DND-41 (cell line): ENCODE measurements around the gene MACROD2.

ENCODE experiments used
- ATAC-seq: fragments of 200-7000 bp; cut with Tn5 transposase; 3 replicates; pipeline ENCODE4 v1.9.1; 2021; ENCODE audit warnings: low read depth; ENCODE audit not compliant: insufficient read depth
- DNase-seq: peaks from one replicate; pipeline ENCODE4 v3.0.0-alpha.2; 2020
- H2AFZ ChIP-seq: 2 replicates; pipeline ENCODE4 v1.6.0; 2012; ENCODE audit warnings: low read depth, low read length
- H3K27ac ChIP-seq: 2 replicates; pipeline ENCODE4 v1.5.1; 2012; ENCODE audit warnings: low read length, inconsistent platforms
- H3K27me3 ChIP-seq: fragments of 200-600 bp; sonication (generic); 2 replicates; pipeline ENCODE4 v1.6.0; 2012; ENCODE audit warnings: low read length, mild to moderate bottlenecking, inconsistent platforms; ENCODE audit not compliant: insufficient read depth, poor library complexity
- H3K36me3 ChIP-seq: 2 replicates; pipeline ENCODE4 v1.5.1; 2012; ENCODE audit warnings: low read length, inconsistent platforms; ENCODE audit not compliant: insufficient read depth
- H3K4me1 ChIP-seq: 2 replicates; pipeline ENCODE4 v1.5.1; 2012; ENCODE audit warnings: mild to moderate bottlenecking, low read length; ENCODE audit not compliant: insufficient read depth
- H3K4me2 ChIP-seq: 2 replicates; pipeline ENCODE4 v1.6.0; 2012; ENCODE audit warnings: mild to moderate bottlenecking, moderate library complexity, low read length, inconsistent platforms; ENCODE audit not compliant: insufficient read depth
- H3K4me3 ChIP-seq, 2 experiments: fragments of 200-600 bp in 1 of 2; shearing (Covaris generic) in 1 of 2; 2 replicates each; pipeline ENCODE4 v1.5.1; 2012 to 2016; ENCODE audit warnings: inconsistent platforms in 2 of 2, low read length in 2 of 2, mild to moderate bottlenecking in 2 of 2, low read depth in 1 of 2, moderate library complexity in 1 of 2
- H3K79me2 ChIP-seq: 2 replicates; pipeline ENCODE4 v1.6.0; 2012; ENCODE audit warnings: low read length, inconsistent platforms; ENCODE audit not compliant: insufficient read depth
- H3K9ac ChIP-seq: 2 replicates; pipeline ENCODE4 v1.6.0; 2012; ENCODE audit warnings: low read depth, mild to moderate bottlenecking, inconsistent platforms, low read length, moderate library complexity
- H3K9me3 ChIP-seq: 2 replicates; pipeline ENCODE4 v1.5.1; 2012; ENCODE audit warnings: low read length, moderate library complexity, mild to moderate bottlenecking, inconsistent platforms; ENCODE audit not compliant: insufficient read depth, severe bottlenecking
- H4K20me1 ChIP-seq: 2 replicates; pipeline ENCODE4 v1.6.0; 2012; ENCODE audit warnings: low read length; ENCODE audit not compliant: insufficient read depth
- EZH2 ChIP-seq: IDR thresholded peaks from 3 replicates; pipeline ENCODE4 v1.6.1; 2012; ENCODE audit warnings: borderline replicate concordance, low read depth, mild to moderate bottlenecking, moderate library complexity, low read length, inconsistent platforms; ENCODE audit not compliant: severe bottlenecking
- TF ChIP-seq, protein P1 (sequence below): IDR thresholded peaks from 2 replicates; pipeline ENCODE4 v1.5.1; 2012; ENCODE audit warnings: borderline replicate concordance, low read length, moderate library complexity, mild to moderate bottlenecking; ENCODE audit not compliant: poor library complexity, severe bottlenecking; ENCODE audit errors: extremely low read depth

MACROD2 gene

DNA sequence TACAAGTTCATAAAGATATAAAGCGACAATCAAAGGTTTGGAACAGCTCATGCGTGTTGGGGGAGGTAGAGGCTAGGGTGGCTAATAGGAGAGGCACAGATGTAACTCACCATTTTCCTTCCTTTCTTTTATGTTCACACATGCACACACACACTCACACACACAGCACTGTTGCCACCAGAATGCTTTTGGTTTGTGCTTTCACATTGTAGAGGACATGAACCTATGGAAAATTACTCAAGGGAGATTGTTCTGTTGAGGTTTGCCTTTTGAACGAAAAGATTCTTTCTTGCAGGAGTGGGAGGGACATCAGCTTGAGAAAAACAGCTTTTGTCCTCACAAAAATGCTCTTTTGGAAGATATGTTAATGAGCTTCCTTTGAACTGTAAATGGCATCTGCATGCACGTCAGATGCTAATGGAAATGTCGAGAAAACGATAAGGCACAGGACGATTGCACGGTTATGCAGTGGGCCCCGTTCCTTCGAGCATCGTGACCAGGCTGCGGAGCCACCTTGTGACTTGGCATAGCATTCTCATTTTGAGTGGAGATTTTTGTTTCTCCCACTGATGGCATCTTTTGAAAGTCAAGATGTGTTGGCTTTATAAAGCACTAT lies 1853.8 kb downstream of the MACROD2 start:
- Histone ChIP-seq H4K20me1 (no peaks in the 10 kb centered on the region), H3K79me2 (no peaks in the 10 kb centered on the region), H3K9me3 (no peaks in the 10 kb centered on the region), H3K4me1 (no peaks in the 10 kb centered on the region), H2AFZ (no peak overlapping the region), H3K9ac (no peak overlapping the region), H3K27me3 (no peaks in the 10 kb centered on the region), H3K27ac (no peak overlapping the region), H3K4me2 (no peak overlapping the region), H3K4me3 (no peak overlapping the region), H3K36me3 (no peaks in the 10 kb centered on the region)
- no peak for ATAC-seq
- TF ChIP-seq, protein P1, sequence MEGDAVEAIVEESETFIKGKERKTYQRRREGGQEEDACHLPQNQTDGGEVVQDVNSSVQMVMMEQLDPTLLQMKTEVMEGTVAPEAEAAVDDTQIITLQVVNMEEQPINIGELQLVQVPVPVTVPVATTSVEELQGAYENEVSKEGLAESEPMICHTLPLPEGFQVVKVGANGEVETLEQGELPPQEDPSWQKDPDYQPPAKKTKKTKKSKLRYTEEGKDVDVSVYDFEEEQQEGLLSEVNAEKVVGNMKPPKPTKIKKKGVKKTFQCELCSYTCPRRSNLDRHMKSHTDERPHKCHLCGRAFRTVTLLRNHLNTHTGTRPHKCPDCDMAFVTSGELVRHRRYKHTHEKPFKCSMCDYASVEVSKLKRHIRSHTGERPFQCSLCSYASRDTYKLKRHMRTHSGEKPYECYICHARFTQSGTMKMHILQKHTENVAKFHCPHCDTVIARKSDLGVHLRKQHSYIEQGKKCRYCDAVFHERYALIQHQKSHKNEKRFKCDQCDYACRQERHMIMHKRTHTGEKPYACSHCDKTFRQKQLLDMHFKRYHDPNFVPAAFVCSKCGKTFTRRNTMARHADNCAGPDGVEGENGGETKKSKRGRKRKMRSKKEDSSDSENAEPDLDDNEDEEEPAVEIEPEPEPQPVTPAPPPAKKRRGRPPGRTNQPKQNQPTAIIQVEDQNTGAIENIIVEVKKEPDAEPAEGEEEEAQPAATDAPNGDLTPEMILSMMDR, result no peak
- TF ChIP-seq EZH2, result no peak
- no peak for DNase-seq

DNA sequence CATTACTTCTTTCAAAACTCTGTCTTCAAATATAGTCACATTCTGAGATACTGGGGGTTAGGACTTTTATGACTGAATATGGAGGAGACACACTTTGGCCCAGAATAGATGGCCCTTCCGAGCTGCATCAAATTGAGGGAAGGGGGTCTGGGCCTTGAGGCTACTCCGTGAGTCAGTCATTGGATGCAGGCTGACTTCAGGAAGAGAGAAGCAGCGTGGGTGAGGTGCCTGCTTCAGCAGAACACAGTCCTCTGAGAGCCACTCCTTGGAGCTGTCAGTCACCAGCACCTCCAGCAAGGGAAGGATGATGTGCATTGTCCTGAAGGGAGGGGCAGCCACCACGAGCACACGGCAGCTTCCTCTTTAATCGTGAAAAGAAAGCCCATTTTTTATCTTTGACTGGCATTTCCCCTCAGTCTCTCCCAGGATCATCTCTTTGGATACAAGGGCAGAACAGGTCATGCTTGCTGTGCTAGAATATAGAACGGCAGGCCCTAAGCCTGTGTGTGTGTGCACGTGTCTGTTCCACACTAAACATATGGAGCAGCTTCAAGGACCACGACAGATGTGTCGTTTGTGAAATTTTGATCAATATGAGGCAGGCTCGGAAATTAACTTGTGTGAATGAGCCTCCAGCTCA lies 1856.4 kb downstream of the MACROD2 start:
- Histone ChIP-seq H3K4me3 (no peak overlapping the region), H3K4me1 (no peaks in the 10 kb centered on the region), H4K20me1 (no peaks in the 10 kb centered on the region), H3K9ac (no peak overlapping the region), H2AFZ (no peak overlapping the region), H3K27ac (no peak overlapping the region), H3K27me3 (no peaks in the 10 kb centered on the region), H3K36me3 (no peaks in the 10 kb centered on the region), H3K79me2 (no peaks in the 10 kb centered on the region), H3K9me3 (no peaks in the 10 kb centered on the region), H3K4me2 (no peak overlapping the region)
- no peak for ATAC-seq
- no peak for DNase-seq
- TF ChIP-seq, protein P1, result no peak
- no peak for TF ChIP-seq EZH2

DNA sequence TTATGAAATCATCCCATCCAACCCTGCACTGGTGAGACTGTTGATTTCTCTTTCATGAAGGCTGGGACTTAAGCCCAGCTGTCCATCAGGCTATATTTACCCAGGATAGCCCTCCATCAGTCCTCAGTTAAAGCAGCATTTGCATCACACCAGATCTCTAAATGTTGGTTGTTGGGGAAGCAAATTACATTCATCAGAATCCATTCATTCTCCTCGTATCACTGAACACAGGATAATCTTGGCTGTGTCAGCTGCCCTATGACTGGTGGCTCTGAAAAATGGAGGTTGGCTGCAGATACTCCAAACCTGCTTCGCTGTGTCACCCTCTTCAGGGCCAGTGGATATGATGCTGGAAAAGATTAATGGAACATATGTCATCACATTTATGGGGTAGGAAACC lies 1859.6 kb downstream of the MACROD2 start:
- H3K36me3 ChIP-seq, result no peaks in the 10 kb centered on the region
- H3K9ac ChIP-seq, result no peak overlapping the region
- no peaks in the 10 kb centered on the region for H3K27me3 ChIP-seq
- no peaks in the 10 kb centered on the region for H3K79me2 ChIP-seq
- H3K9me3 ChIP-seq, result no peaks in the 10 kb centered on the region
- H2AFZ ChIP-seq, result no peak overlapping the region
- H3K27ac ChIP-seq, result no peak overlapping the region
- DNase-seq (no peak), ATAC-seq (no peak)
- TF ChIP-seq EZH2, result no peak
- TF ChIP-seq, protein P1, result no peak
- no peaks in the 10 kb centered on the region for H4K20me1 ChIP-seq
- H3K4me1 ChIP-seq, result no peaks in the 10 kb centered on the region
- H3K4me2 ChIP-seq, result no peak overlapping the region
- no peak overlapping the region for H3K4me3 ChIP-seq
